ENCODE measurements around the gene PIK3AP1.
"Not testable (repeated sequence)": the region's sequence is repeated elsewhere in the genome, so short reads cannot be mapped to it uniquely, and the experiment has no call there.

Gene PIK3AP1

GRCh38 chr10:96570983-96571964 is 149.0 kb downstream of the PIK3AP1 start:
- DNase-seq: no peak

GRCh38 chr10:96570511-96570910 is 149.8 kb downstream of the PIK3AP1 start:
- DNase-seq: no peak

GRCh38 chr10:96568402-96568801 is 151.9 kb downstream of the PIK3AP1 start:
- no peak for DNase-seq

- DNase-seq: no peak
These were observed 154.5 kb downstream of the PIK3AP1 start for GRCh38 chr10:96565774-96566173.

GRCh38 chr10:96560966-96561887 is 159.1 kb downstream of the PIK3AP1 start:
- DNase-seq: no peak

GRCh38 chr10:96560489-96560888 is 159.8 kb downstream of the PIK3AP1 start:
- no peak for DNase-seq

GRCh38 chr10:96556003-96556402 is 164.3 kb downstream of the PIK3AP1 start:
- no peak for DNase-seq

- DNase-seq: no peak
These were observed 165.0 kb downstream of the PIK3AP1 start for GRCh38 chr10:96555330-96555729.

GRCh38 chr10:96548589-96548988 is 171.7 kb downstream of the PIK3AP1 start:
- peak; percentile 3 for DNase-seq

- DNase-seq: not testable (repeated sequence)
These were observed 174.8 kb downstream of the PIK3AP1 start for GRCh38 chr10:96545558-96545957.
